Keratinocyte (primary cell): Measurements from ENCODE around the gene CSGALNACT2.

Experiments
- EZH2 ChIP-seq: IDR thresholded peaks from one replicate; pipeline ENCODE4 v1.6.1; 2012; ENCODE audit warnings: inconsistent platforms, mild to moderate bottlenecking, low read length, moderate library complexity
- TF ChIP-seq, protein P1 (sequence below), 3 experiments: IDR thresholded peaks in 1 of 3; conservative IDR thresholded peaks in 1 of 3; optimal IDR thresholded peaks in 1 of 3; 2 replicates in 2 of 3; 3 replicates in 1 of 3; pipeline versions ENCODE3 to v1.5.1; 2011; ENCODE audit warnings: low read length in 3 of 3, mild to moderate bottlenecking in 3 of 3, moderate library complexity in 2 of 3, control low read depth in 1 of 3, inconsistent platforms in 1 of 3; ENCODE audit not compliant: insufficient read depth in 2 of 3; ENCODE audit errors: extremely low read depth in 1 of 3

GRCh38 chr10:43218206-43218950 lies 80.1 kb downstream of the CSGALNACT2 start:
- TF ChIP-seq, protein P1, sequence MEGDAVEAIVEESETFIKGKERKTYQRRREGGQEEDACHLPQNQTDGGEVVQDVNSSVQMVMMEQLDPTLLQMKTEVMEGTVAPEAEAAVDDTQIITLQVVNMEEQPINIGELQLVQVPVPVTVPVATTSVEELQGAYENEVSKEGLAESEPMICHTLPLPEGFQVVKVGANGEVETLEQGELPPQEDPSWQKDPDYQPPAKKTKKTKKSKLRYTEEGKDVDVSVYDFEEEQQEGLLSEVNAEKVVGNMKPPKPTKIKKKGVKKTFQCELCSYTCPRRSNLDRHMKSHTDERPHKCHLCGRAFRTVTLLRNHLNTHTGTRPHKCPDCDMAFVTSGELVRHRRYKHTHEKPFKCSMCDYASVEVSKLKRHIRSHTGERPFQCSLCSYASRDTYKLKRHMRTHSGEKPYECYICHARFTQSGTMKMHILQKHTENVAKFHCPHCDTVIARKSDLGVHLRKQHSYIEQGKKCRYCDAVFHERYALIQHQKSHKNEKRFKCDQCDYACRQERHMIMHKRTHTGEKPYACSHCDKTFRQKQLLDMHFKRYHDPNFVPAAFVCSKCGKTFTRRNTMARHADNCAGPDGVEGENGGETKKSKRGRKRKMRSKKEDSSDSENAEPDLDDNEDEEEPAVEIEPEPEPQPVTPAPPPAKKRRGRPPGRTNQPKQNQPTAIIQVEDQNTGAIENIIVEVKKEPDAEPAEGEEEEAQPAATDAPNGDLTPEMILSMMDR (optimal IDR thresholded peaks at IDR 0.05 in 1 of 3, IDR thresholded peaks at IDR 0.05 in 1 of 3, conservative IDR thresholded peaks at IDR 0.05 in 1 of 3; ENCODE audit: extremely low read depth in 1 of 3, insufficient read depth in 2 of 3, low read length in 3 of 3) = no peak
- TF ChIP-seq EZH2 = no peak
